ENCODE measurements around the gene ATP2B2.

GRCh38 chr3:10386121-10386520 is 119.3 kb downstream of the ATP2B2 start:
- TF ChIP-seq CTCF (IDR thresholded peaks at IDR 0.05) (no peak), POLR2A (IDR thresholded peaks at IDR 0.05) (no peak)
